Activated CD8-positive, alpha-beta memory T cell treated with anti-CD3 and anti-CD28 coated beads, Interleukin-2, amount 50 U/mL, for 24 hours (primary cell): ENCODE data around the gene TRIM63.

Experiments
- DNase-seq: peaks from one replicate; pipeline ENCODE4 v3.0.0-alpha.2; 2020; ENCODE audit errors: extremely low read depth

TRIM63 gene

GRCh38 chr1:26084844-26085243, 17.4 kb upstream of the TRIM63 start:
- no peak for DNase-seq

DNA sequence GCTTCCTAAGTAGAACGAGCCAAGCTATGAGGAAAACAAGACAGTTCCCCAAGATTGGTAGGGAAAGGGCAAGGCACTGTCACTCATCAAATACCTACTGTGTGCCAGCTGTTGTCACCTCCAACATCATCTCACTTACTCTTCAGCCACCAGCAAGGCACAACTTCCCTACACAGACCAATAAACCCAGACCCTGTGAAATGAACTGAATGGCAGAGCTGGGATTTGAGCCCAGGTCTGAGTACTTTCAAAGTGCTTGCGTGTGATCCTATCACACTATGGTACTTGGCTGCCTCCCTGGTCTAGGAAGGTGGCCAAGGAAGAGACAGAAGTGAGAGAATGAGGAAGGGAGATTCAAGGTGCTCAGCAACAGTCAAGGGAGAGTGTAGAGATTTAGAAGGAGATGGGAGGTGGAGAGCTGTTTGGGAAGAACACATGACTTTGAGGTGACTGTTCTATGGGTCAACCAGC, 16.7 kb upstream of the TRIM63 start:
- DNase-seq, result no peak

DNA sequence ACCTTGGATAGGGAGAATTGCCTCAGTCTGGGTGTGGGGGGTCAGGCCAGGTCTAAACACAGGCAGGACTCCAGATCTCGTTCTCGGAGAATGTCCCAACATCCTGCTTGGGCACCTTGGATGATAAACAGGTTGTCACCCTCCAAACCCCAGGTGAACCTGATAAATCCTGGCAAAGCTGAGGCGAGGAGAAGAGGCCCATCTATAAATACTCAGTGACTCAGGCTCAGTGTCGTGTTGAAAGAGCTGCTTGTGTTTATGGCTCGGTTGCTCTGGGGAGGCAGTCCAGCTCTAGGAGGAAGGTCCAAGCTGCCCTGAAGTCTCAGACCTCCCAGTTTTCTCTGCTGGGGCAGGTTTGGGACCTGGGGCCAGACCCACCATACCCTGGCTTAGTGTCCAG, 15.8 kb upstream of the TRIM63 start:
- no peak for DNase-seq

GRCh38 chr1:26082020-26082350, 14.6 kb upstream of the TRIM63 start:
- no peak for DNase-seq

- DNase-seq, result no peak
Measured at GRCh38 chr1:26081267-26082019, 14.0 kb upstream of the TRIM63 start.

DNA sequence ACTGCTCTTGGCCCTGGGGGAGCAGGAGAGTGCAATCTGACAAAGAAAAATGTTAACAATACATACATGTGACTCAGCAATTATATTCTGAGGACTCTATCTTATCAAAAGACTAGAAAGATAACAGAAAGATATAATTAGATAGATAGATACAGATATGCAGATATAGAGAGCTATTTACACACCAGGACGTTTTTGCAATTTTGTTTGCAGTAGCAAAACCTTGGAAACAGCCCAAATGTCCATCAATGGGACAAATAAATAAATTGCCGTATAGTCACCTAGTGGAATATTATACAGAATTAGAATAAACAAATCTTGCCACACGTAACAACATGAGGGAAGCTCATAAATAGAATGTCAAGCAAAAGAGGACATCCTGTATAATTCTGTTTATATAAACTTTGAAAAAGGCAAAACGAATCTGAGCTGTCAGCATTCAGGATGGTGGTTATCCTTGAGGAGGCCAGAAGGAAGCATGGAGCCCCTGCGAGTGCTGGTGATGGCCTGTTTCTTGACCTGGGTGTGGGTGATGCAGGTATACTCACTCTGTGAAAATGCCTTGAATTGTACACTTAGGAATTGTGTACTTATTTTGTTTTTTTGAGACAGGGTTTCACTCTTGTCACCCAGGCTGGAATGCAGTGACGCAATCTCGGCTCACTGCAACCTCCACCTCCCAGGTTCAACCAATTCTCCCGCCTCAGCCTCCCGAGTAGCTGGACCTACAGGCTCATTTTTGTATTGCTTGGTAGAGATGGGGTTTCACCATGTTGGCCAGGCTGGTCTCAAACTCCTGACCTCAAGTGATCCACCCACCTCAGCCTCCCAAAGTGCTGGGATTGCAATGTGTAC, 12.8 kb upstream of the TRIM63 start:
- no peak for DNase-seq

DNA sequence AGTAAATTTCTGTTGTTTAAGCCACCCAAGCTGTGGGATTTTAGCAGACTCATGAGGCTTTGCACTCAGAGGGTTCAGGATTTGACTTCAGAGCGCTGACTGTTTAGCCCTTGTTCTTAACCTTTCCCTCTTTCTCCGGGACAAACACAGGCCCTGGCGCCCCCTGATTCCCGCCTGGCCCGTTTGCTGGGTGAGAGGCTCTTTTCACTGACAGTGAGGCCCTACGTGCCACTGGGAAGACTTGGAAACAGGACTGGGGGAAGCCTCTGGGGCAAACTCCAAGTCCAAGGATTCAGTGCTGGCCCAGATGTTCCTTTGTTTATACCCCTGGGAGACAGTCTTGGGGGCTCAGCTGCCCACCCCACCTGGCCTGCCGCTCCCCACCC, 11.7 kb upstream of the TRIM63 start:
- no peak for DNase-seq

GRCh38 chr1:26078286-26079177, 11.1 kb upstream of the TRIM63 start:
- no peak for DNase-seq

DNA sequence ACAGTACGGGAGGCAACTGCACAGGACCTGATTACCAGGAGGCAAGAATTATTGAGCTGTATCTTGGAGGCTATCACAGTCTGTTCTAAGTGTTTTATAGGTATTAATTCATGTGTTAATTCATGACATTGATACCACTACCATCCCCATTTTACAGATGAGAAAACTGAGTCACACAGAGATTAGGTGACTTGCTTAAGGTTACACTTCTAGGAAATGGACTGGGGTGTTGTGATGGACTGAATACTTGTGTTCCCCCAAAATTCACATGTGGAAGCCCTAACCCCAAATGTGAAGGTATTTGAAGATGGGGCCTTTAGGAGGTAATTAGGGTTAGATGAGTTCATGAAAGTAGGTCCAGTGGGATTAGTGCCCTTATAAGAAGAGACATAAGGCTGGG, 10.1 kb upstream of the TRIM63 start:
- no peak for DNase-seq

- DNase-seq, result no peak
Measured at GRCh38 chr1:26075421-26076144, 8.2 kb upstream of the TRIM63 start.

DNA sequence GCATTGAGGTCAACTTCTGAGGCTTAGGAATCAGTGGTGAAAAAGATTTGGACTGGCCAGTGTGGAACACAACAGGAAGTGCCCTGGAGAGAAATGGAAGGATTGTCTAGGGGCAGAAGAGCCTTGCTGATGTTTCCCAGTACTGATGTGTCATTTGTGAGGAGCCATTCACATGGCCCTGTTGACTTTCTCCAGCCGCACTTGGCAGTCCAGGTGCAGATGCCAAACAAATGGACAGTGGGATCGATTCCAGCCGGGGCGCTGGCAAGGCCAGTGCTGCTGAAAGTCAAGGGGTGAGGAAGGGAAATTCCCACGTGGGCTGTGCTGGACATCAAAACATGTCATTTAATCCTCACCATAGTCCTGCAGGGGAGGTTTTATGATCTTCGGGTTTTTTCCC, 4.9 kb upstream of the TRIM63 start:
- DNase-seq, result no peak

GRCh38 chr1:26070963-26071342, 3.5 kb upstream of the TRIM63 start:
- no peak for DNase-seq

GRCh38 chr1:26070296-26070962, 3.0 kb upstream of the TRIM63 start:
- DNase-seq, result no peak

- no peak for DNase-seq
Measured at GRCh38 chr1:26069941-26070295, 2.5 kb upstream of the TRIM63 start.

DNA sequence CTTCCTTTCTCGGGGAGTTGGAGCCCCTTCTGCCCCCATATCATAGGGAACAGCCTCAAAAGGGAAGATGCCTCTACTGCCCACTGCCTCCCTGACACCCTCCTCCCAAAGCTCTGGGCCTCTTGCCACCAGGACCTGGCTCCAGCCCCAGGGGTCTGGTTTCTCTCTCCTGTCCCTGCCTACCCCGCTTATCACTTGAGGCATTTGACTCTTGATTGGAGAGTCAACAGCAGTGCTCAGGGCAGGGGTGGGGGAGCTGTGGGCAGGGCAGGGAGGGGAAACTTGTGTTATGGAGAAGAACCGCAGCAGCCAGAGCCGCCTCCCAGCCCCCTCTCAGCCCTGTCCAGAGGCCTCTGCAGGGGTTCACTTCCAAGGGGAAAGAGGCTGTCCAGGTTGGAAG, 573 bp downstream of the TRIM63 start:
- DNase-seq, result no peak

DNA sequence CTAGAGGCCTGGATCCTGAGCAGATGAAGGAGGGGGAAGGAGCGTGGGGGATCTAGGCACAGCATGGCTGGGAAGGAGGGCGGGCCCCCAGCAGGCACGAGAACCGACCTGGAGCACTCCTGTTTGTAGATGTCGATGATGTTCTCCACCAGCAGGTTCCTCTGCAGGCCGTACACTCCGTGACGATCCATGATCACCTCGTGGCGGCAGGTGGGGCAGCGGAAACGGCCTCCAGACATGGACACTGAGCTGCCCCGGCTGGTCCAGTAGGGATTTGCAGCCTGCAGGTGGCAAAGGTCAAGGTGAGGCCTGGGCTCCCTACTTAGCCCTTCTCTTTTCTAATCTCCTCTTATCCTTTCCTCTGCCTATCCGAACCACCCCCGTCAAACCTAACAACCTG, 1.3 kb downstream of the TRIM63 start:
- DNase-seq, result no peak

GRCh38 chr1:26064553-26064952, 2.9 kb downstream of the TRIM63 start:
- no peak for DNase-seq

GRCh38 chr1:26060832-26061574, 6.4 kb downstream of the TRIM63 start:
- DNase-seq, result no peak

- no peak for DNase-seq
Measured at GRCh38 chr1:26059906-26060305, 7.5 kb downstream of the TRIM63 start.

GRCh38 chr1:26058052-26058595, 9.3 kb downstream of the TRIM63 start:
- no peak for DNase-seq
